CD4-positive, alpha-beta T cell treated with Interleukin-1 beta for 1 hour (primary cell): ENCODE results near the gene LTK.

Experiments used
- DNase-seq, 2 donors: peaks; one replicate each; pipeline ENCODE4 v3.0.0-alpha.2; 2020 to 2022

LTK gene

GRCh38 chr15:41523097-41523496 lies 9.5 kb upstream of the LTK start:
- DNase-seq = no peak

- no peak for DNase-seq
Measured at GRCh38 chr15:41521614-41522013, 8.0 kb upstream of the LTK start.

- no peak for DNase-seq
Measured at GRCh38 chr15:41520636-41521035, 7.0 kb upstream of the LTK start.

GRCh38 chr15:41517895-41518449 lies 4.3 kb upstream of the LTK start:
- DNase-seq = no peak

GRCh38 chr15:41512940-41513505 lies 604 bp downstream of the LTK start:
- DNase-seq = peak in 1 of 2 donors; percentile 42

GRCh38 chr15:41512512-41512939 lies 1.1 kb downstream of the LTK start:
- no peak for DNase-seq

GRCh38 chr15:41511899-41512369 lies 1.7 kb downstream of the LTK start:
- DNase-seq = no peak

- no peak for DNase-seq
Measured at GRCh38 chr15:41511331-41511898, 2.2 kb downstream of the LTK start.

GRCh38 chr15:41510728-41511127 lies 2.9 kb downstream of the LTK start:
- no peak for DNase-seq

- DNase-seq = no peak
Measured at GRCh38 chr15:41507820-41508290, 5.8 kb downstream of the LTK start.

GRCh38 chr15:41506796-41507341 lies 6.8 kb downstream of the LTK start:
- no peak for DNase-seq

GRCh38 chr15:41505776-41506175 lies 7.9 kb downstream of the LTK start:
- DNase-seq = no peak

GRCh38 chr15:41504751-41505492 lies 8.7 kb downstream of the LTK start:
- DNase-seq = no peak

GRCh38 chr15:41503669-41504010 lies 10.0 kb downstream of the LTK start:
- DNase-seq = no peak

GRCh38 chr15:41502795-41503668 lies 10.6 kb downstream of the LTK start:
- DNase-seq = no peak

GRCh38 chr15:41501931-41502794 lies 11.5 kb downstream of the LTK start:
- DNase-seq = no peak

- DNase-seq = no peak
Measured at GRCh38 chr15:41501191-41501917, 12.3 kb downstream of the LTK start.

- no peak for DNase-seq
Measured at GRCh38 chr15:41499109-41499851, 14.3 kb downstream of the LTK start.

GRCh38 chr15:41498657-41499056 lies 15.0 kb downstream of the LTK start:
- no peak for DNase-seq
